Ramos (cell line): ENCODE data around the gene PRSS27.
"Not testable (repeated sequence)": the region's sequence is repeated elsewhere in the genome, so short reads cannot be mapped to it uniquely, and the experiment has no call there.

Experiments used
- in situ Hi-C: fragments of 300-500 bp; cut with MboI; formaldehyde crosslinking; loops from one replicate; pipeline ENCODE4 v1.14.3; 2022; ENCODE audit warnings: low sequenced_read_pairs; ENCODE audit not compliant: unreplicated experiment

Gene PRSS27

GRCh38 chr16:2699791-2700600 is 20.0 kb downstream of the PRSS27 start:
- in situ Hi-C loops: no loop called here

GRCh38 chr16:2698965-2699750 is 20.9 kb downstream of the PRSS27 start:
- in situ Hi-C loops: no loop called here

GRCh38 chr16:2698103-2698870 is 21.7 kb downstream of the PRSS27 start:
- in situ Hi-C loops: no loop called here

GRCh38 chr16:2697401-2697948 is 22.5 kb downstream of the PRSS27 start:
- in situ Hi-C loops: no loop called here

- in situ Hi-C loops: not testable (repeated sequence)
These were observed 23.3 kb downstream of the PRSS27 start for GRCh38 chr16:2696601-2697250.

- in situ Hi-C loops: no loop called here
These were observed 26.9 kb downstream of the PRSS27 start for GRCh38 chr16:2692948-2693651.

- in situ Hi-C loops: no loop called here
These were observed 27.6 kb downstream of the PRSS27 start for GRCh38 chr16:2692251-2692947.

- in situ Hi-C loops: no loop called here
These were observed 28.4 kb downstream of the PRSS27 start for GRCh38 chr16:2691491-2692248.

GRCh38 chr16:2690852-2691251 is 29.2 kb downstream of the PRSS27 start:
- in situ Hi-C loops: no loop called here

- in situ Hi-C loops: no loop called here
These were observed 29.8 kb downstream of the PRSS27 start for GRCh38 chr16:2689968-2690801.

GRCh38 chr16:2689422-2689821 is 30.6 kb downstream of the PRSS27 start:
- in situ Hi-C loops: not testable (repeated sequence)

- in situ Hi-C loops: no loop called here
These were observed 32.3 kb downstream of the PRSS27 start for GRCh38 chr16:2687531-2688308.

- in situ Hi-C loops: no loop called here
These were observed 33.0 kb downstream of the PRSS27 start for GRCh38 chr16:2686912-2687507.

- in situ Hi-C loops: not testable (repeated sequence)
These were observed 33.9 kb downstream of the PRSS27 start for GRCh38 chr16:2686075-2686474.

GRCh38 chr16:2683041-2683440 is 37.0 kb downstream of the PRSS27 start:
- in situ Hi-C loops: not testable (repeated sequence)
